LNCAP (cell line): ENCODE data around the gene KCNJ1.

Source experiments
- TF ChIP-seq, protein P1 (sequence below): fragments of 450-650 bp; IDR thresholded peaks from 2 replicates; pipeline ENCODE4 v1.5.1; 2017; ENCODE audit warnings: mild to moderate bottlenecking

The KCNJ1 gene

DNA sequence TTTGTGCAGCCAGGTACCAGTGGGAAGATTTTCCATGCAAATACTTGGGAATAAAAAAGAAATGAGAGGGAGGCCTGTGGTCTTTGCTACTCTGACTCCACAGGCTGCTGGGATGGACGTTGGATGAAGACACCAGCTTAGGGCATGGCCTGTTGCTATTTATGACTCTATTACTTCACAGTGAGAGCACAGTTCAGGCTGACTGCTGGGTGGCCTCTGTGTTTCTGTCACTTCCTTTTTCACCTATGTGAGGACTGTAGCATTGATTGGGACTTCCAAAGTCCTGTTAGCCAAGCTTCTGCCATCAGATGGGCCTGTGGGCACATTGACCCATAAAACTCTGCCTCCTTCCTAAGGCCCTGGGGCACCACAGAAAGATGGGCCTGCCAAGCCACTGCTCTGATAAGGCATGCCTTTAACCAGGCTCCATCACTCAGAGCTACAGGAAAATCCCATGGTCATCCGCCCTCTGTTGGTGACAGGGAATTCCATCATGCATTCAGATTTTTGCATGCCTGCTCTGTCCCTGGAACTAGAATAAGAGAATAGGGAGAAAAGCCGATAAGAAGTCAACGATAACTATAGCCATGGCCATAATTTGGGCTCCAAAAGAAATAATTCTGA, 64.6 kb downstream of the KCNJ1 start:
- TF ChIP-seq, protein P1, sequence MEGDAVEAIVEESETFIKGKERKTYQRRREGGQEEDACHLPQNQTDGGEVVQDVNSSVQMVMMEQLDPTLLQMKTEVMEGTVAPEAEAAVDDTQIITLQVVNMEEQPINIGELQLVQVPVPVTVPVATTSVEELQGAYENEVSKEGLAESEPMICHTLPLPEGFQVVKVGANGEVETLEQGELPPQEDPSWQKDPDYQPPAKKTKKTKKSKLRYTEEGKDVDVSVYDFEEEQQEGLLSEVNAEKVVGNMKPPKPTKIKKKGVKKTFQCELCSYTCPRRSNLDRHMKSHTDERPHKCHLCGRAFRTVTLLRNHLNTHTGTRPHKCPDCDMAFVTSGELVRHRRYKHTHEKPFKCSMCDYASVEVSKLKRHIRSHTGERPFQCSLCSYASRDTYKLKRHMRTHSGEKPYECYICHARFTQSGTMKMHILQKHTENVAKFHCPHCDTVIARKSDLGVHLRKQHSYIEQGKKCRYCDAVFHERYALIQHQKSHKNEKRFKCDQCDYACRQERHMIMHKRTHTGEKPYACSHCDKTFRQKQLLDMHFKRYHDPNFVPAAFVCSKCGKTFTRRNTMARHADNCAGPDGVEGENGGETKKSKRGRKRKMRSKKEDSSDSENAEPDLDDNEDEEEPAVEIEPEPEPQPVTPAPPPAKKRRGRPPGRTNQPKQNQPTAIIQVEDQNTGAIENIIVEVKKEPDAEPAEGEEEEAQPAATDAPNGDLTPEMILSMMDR = peak; percentile 55

DNA sequence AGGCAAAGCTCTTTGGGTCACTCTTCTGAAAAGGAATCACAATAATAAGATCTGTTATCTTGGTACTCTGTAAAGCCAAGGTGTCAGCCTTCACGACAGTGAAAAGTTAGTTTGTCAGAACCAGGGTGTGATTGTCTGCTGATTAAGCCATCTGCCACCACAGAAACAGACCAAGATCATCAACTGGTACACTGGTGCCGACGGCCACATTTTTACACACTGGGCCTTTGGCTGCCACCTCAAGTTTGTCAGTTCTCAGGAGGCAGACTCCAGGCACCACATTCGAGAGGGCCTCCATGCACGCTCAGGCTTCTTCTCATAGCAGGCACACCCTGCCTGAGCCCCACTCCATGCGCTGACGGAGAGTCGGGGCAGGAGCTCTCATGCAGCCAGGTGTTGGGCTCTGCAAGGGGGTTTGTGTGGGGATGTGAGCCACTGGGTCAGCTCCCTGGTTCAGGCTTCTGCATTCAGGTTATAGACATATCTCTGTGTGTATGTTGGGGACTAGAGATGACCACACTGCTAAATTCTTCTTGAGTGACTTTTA, 66.2 kb downstream of the KCNJ1 start:
- TF ChIP-seq, protein P1 = no peak

DNA sequence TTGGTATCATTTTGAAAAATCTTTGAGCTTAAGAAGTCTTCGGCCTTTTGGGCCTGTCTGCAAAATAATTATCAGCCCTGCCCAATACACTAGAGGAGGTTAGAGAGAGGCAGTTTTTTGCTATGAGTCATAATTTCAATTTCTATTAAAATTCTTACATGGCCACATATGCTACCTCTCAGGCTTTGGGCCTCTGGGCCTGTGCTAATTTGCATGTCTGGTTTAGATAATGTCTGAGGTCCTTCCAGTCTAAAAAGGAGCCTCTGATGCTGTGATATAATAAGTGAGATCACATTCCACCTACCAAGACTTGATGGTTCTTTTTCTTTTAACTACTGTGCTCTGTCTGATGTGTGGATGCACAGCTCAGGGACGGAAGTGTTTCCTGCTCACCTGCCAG, 70.8 kb downstream of the KCNJ1 start:
- TF ChIP-seq, protein P1 = no peak

DNA sequence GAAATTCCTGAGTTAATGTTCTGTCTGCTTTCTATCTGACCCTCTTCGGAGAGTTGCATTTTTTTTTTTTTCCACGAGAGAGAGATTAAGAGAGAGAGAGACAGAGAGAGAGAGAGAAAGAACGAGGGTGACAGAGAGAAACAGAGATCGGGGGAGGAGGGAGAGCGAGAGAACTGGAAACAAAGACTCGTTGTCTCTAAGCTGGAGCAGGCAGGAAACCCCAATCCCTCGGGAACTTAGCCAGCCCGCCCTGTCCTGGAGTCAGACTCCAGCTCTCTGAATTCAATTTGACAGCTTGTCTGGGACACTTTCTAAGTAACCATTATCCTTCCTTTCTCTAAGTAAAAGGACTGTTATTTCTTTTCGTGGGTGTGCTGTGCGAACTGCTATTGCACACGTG, 76.9 kb downstream of the KCNJ1 start:
- TF ChIP-seq, protein P1 = no peak

DNA sequence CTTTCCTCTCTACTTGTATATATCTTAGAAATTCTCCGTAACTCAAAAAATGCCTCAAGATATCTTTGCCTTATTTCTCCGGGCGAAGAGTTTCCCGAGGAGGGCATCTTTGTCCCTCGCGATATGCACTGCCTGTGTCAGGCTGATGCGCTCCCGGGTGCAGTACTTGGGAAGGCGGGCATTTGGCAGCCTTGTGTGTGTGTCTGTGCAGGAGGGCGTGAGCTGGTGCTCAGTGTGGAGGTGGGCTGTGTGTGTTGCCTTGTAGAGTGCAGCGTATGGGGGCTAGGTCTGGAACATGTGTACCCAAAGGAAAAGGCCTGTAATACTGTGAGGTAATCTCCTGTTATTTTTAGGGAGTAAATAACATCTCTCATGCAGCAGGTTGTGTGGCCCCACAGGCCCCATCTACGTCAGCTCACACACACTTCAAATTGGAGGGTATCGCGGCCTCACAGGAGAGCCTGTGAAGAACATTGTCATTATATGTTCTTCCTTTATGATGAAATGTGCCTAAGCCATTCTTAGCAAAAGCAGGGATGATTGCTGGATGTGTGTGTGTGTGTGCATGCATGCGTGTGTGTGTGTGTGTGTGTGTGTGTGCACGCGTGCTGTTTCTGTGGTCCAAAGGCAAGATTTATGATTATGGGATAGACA, 77.5 kb downstream of the KCNJ1 start:
- TF ChIP-seq, protein P1 = no peak
